ENCODE measurements around the gene SMYD2. TPM values are rescaled to one million over a fixed set of nuclear protein-coding genes. Genes with fewer than 3 reads are reported as not detected.
A peak's percentile ranks its signal among the peaks of the same experiment; 100 is the strongest.
"Not testable (repeated sequence)": the region's sequence is repeated elsewhere in the genome, so short reads cannot be mapped to it uniquely, and the experiment has no call there.

SMYD2 gene
- total RNA-seq, 1 experiment from 2014 or later: 53.3 TPM

DNA sequence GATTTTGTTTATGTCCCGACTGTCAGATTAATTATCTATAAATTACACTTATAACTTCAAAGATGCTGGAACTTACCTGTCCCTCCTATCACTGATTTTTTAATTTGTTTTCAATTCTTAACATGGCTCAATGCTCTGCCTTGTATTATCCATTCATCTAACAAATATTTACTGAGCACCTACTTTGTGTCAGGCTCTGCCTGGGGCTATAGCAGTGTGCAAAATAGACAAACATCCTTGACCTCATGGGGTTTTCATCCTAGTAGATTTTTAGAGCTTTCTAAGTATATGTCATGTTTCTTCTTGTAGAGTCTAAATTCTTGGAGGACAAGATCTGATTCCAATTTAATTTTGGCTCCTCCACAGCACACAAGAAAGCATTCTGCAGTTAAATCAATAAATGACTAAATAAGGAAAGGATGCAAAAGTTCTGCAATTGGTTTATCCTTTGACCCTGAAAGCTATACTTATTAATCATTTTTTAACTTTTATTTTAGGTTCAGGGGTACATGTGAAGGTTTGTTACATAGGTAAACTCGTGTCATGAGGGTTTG, 10.8 kb upstream of the SMYD2 start:
- in situ Hi-C loops (cut with HindIII; ENCODE audit: low sequenced_read_pairs): no loop called here
- no peak for DNase-seq (ENCODE audit: low spot score)

- in situ Hi-C loops (cut with HindIII; ENCODE audit: low sequenced_read_pairs): no loop called here
- no peak for DNase-seq (ENCODE audit: low spot score)
These were observed 9.6 kb upstream of the SMYD2 start for GRCh38 chr1:214271174-214271858.

- DNase-seq (ENCODE audit: low spot score): no peak
- in situ Hi-C loops (cut with HindIII; ENCODE audit: low sequenced_read_pairs): no loop called here
These were observed 8.8 kb upstream of the SMYD2 start for GRCh38 chr1:214271995-214272731.

- no peak for DNase-seq (ENCODE audit: low spot score)
- in situ Hi-C loops (cut with HindIII; ENCODE audit: low sequenced_read_pairs): no loop called here
These were observed 7.9 kb upstream of the SMYD2 start for GRCh38 chr1:214272964-214273533.

DNA sequence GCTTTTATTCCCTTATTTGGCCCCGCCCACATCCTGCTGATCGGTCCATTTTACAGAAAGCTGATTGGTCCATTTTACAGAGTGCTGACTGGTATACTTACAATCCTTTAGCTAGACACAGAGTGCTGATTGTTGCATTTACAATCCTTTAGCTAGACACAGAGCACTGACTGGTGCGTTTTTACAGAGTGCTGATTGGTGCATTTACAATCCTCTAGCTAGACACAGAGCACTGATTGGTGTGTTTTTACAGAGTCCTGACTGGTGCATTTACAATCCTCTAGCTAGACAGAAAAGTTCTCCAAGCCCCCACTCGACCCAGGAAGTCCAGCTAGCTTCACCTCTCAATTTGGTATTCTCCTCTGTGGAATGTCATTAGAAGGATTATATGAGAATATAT, 5.3 kb upstream of the SMYD2 start:
- in situ Hi-C loops (cut with HindIII; ENCODE audit: low sequenced_read_pairs); DNase-seq (ENCODE audit: low spot score): not testable (repeated sequence)

DNA sequence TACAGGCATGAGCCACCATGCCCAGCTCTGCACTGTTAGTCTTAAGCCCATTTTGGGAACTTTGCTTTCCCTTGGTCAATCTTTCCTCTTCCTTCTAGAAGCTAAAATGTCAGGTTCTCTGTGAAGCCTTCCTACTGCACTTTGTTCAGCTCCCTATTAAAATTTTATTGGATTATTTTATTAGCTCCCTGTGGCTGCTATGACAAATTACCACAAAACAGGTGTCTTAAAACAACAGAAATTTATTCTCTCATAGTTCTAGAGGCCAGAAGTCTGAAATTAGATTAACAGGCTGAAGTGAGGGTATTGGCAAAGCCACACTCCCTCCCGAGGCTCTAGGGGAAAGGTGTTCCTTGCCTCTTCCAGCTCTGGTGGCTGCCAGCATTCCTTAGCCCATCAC, 4.2 kb upstream of the SMYD2 start:
- in situ Hi-C loops (cut with HindIII; ENCODE audit: low sequenced_read_pairs): no loop called here
- no peak for DNase-seq (ENCODE audit: low spot score)

GRCh38 chr1:214277704-214278635, 3.0 kb upstream of the SMYD2 start:
- in situ Hi-C loops (cut with HindIII; ENCODE audit: low sequenced_read_pairs): no loop called here
- no peak for DNase-seq (ENCODE audit: low spot score)

GRCh38 chr1:214280386-214281020, 456 bp upstream of the SMYD2 start:
- peak; percentile 63 for DNase-seq (ENCODE audit: low spot score)

DNA sequence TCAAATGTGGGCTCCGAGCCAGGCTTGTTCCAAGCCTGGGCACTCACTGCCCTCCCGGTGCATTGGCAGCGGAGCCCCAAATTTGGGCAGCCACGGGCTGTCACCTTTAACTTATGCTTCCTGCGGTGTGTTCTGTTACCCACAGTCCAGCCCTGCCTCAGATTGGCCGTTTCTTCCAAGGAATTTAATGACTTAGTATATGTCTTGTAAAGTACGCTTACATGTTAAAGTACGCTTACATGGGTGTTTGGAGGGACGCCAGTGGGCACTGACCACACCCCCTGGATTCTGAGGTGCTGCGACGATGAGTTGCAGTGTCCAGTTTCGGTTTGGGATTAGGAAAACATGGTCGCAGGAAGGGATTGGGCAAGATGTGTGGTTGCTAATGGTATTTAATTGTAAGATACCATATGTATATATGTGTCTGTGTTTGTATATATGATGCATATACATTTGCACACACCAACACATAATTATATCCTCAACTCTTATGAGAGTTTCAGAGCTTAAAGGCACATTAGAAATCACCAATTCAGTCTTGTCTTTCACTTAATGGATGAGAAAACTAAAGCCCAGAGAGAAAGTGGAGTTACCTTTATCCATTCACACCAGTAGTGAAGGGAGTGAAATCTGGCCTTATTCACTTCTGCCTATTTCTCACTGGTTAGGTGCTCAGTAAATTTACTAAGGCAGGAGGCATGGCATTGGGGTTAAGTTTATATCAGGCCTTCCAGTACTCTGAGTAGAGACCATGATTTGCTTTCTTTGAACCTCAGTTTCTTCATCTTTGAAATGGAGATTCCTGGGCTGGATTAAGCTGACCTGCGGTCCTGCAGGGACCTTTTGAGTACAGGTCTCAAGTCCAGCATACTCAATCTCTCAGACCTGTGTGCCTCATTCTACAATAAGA, 1.0 kb downstream of the SMYD2 start:
- in situ Hi-C loops (cut with HindIII; ENCODE audit: low sequenced_read_pairs): no loop called here
- DNase-seq (ENCODE audit: low spot score): peak; percentile 64

More at GRCh38 chr1:214280386-214281020, 456 bp upstream of the SMYD2 start:
- in situ Hi-C loops (cut with HindIII; ENCODE audit: low sequenced_read_pairs): no loop called here

GRCh38 chr1:214282630-214283242, 1.8 kb downstream of the SMYD2 start:
- in situ Hi-C loops (cut with HindIII; ENCODE audit: low sequenced_read_pairs): no loop called here
- peak; percentile 18 for DNase-seq (ENCODE audit: low spot score)

GRCh38 chr1:214285610-214286440, 4.9 kb downstream of the SMYD2 start:
- in situ Hi-C loops (cut with HindIII; ENCODE audit: low sequenced_read_pairs): no loop called here
- DNase-seq (ENCODE audit: low spot score): no peak

- DNase-seq (ENCODE audit: low spot score): no peak
- in situ Hi-C loops (cut with HindIII; ENCODE audit: low sequenced_read_pairs): no loop called here
These were observed 6.9 kb downstream of the SMYD2 start for GRCh38 chr1:214287884-214288283.

DNA sequence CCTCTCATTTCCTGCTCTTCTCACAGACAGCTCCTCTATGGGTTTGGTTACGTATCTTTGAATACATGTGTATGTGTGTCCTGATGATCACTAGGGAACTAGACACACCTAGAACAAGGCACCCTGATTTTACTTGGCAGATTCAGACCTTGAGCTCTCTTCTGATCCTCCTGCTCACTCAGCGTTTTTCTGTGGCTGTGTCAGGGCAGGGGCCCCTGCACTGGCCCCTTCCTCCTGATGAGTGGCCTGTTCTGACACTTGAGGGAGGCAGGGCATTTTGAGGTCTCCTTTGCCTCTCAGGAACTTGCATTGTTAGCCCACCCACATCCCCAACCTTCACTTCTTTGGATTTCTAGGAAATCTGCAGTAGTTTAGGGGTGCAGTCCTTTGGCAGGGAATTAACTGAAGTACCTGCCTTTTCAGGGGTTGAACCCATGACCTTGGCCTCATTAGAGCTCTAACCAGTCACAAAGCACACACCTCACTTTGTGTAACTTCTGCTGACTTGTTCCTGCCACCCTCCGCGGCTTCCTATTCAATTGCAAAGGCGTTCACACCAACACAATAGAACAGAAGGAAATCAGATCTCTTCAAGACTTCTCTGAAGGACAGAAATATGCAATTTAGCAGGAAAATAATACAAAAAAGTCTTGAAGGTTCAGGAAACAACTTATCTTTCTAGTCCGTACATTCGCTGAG, 8.8 kb downstream of the SMYD2 start:
- in situ Hi-C loops (cut with HindIII; ENCODE audit: low sequenced_read_pairs): no loop called here
- no peak for DNase-seq (ENCODE audit: low spot score)

- no peak for DNase-seq (ENCODE audit: low spot score)
- in situ Hi-C loops (cut with HindIII; ENCODE audit: low sequenced_read_pairs): no loop called here
These were observed 9.6 kb downstream of the SMYD2 start for GRCh38 chr1:214290424-214291037.

GRCh38 chr1:214292322-214292721, 11.4 kb downstream of the SMYD2 start:
- no peak for DNase-seq (ENCODE audit: low spot score)
- in situ Hi-C loops (cut with HindIII; ENCODE audit: low sequenced_read_pairs): no loop called here

DNA sequence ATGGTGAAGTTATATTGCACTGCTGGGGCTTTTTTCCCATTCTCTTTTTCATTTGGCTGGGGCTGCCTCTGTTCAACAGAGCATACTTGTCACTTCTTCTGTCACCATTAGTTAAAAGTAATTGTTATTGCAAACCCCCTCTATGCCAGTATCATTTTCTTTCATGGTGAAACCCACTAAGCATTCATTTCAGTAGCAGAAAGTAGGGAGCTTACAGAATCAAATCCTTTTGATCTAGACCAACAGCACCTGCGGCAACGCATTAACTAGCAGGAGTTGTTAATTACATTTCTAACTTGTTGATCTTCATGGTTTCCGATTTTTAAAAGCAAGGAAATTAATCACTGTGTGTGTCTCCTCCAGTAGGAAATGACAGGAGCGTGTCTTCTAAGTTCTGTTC, 15.0 kb downstream of the SMYD2 start:
- DNase-seq (ENCODE audit: low spot score): no peak
- in situ Hi-C loops (cut with HindIII; ENCODE audit: low sequenced_read_pairs): no loop called here

All from G401 (cell line).